RPMI8226 (cell line): ENCODE results near the gene COQ6.
"Not testable (repeated sequence)": the region's sequence is repeated elsewhere in the genome, so short reads cannot be mapped to it uniquely, and the experiment has no call there.

Experiments
- DNase-seq: peaks from one replicate; pipeline ENCODE4 v3.0.0-alpha.2; 2015

COQ6 gene

DNA sequence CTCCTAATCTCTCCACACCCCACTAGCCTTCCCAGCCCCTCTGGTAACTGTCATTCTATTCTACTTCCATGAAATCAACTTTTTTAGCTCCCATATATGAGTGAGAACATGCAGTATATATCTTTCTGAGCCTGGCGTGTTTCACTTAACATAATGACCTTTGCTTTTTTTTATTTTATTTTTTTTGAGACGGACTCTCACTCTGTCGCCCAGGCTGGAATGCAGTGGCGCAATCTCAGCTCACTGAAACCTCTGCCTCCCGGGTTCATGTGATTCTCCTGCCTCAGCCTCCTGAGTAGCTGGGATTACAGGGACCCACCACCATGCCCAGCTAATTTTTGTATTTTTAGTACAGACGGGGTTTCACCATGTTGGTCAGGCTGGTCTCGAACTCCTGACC lies 38.6 kb downstream of the COQ6 start:
- DNase-seq: not testable (repeated sequence)

DNA sequence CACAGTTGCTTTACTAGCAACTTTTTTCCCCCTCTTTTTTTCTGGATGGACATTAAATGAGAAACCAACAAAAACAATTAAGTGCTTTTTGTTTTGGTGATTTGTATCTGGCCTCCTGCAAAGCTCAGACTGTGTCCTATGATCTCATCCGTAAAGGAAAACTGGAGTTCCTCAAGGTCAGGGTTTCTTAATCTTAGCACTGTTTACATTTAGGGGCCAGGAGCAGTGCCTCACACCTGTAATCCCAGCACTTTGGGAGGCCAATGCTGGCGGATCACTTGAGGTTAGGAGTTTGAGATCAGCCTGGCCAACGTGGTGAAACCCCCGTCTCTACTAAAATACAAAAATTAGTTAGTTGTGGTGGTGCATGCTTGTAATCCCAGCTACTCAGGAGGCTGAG lies 41.0 kb downstream of the COQ6 start:
- no peak for DNase-seq

DNA sequence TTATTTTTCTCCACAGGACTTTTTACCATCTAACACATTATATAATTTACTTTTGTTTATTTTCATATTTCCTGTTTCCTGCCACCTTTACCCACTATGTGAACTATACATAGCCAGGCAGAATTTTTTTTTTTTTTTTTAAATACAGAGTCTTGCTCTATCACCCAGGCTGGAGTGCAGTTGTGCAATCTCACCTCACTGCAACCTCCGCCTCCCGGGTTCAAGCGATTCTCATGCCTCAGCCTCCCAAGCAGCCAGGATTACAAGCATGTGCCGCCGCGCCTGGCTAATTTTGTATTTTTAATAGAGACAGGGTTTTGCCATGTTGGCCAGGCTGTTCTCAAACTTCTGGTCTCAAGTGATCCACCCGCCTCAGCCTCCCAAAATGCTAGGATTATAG lies 44.8 kb downstream of the COQ6 start:
- not testable (repeated sequence) for DNase-seq

DNA sequence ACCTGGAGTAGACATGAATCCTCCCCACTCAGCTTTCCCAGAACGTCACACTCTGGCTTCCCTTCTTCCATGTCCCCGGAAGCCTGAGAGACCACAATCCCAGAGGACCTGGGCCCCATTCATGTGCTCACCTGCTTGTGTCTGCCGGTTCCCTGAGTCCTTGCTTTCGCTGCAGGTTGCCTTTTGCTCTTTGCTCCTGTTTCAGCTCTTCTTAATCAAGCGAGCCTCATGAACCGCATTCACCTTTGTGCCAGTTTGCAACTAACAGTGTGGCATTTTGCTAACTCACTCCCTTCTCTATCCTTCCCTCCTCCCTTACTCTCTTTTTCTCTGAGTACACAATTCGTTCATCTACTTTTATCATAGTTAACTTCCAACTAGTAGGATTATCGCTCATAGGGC lies 45.9 kb downstream of the COQ6 start:
- DNase-seq: no peak

DNA sequence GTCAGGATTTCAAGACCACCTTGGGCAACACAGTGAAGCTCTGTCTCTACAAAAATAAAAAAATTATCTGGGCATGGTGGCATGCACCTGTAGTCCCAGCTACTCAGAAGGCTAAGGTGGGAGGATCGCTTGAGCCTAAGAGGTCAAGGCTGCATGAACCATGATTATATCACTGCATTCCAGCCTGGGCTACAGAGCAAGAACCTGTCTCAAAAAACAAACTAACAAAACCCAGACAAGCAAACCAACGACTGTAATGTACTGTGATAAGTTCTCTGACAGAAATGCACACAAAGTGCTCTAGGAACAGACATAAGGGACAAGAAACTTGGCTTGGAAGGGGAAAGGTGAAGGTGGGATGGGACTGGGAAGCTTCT lies 46.6 kb downstream of the COQ6 start:
- DNase-seq: no peak

DNA sequence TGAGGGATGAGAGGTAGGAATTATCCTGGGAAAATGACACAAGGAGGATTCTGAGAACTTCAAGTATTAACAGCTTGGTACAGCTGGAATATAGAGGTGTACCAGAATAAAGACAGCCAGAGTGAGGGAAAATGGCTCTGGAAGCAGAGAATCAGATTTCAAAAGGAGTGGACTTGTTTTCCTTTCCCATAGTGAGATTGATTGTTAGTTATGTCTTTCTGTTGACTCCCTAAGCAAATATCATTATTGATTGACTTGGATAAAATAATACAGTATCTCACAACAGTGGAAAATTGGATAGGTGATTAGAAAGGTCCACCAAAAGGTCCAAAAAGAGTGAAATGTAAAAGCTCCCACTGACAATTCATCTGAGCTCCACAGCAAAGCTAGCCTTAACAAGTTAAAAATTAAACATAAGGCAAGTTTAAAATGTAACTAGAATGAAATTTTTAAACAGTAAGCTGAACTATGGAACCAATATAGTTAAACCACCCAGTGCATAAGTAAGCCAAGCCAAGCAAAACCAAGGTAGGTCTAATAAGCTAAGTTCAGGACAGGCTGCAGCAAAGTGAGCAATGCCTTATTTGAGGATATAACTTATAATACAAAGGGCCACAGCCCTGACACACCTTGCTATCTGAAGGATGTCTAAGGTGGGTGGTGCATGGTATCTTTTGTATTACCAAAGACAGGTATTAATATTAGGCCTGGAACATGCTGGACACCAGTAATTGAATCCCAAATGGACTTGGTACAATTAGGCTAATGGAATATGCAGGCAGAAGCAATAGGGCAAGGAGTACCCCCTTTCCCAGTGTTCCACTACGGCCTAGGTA lies 47.2 kb downstream of the COQ6 start:
- DNase-seq: no peak

DNA sequence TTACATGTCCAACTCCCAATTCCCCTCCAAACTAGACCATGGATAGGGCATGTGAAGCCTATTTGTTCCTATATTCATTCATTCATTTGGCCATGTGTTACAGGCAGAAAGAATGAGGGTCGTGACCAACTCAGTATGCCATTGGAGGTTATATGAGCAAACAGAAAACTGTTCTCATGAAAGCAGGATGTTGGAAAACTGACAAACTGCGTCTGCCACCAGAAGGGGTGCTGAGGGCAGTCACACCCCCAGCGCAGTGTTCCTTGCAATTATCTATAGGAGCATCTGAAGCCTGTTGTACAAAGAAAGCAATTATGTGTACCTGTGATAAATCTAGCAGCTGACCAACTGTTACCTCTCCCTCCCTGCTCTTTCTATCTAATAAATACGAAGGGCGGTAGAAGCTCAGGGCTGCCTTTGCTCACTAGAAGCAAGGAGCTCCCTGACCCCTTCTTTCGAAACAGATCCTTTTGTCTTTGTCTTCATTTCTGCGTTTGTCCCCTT lies 47.9 kb downstream of the COQ6 start:
- no peak for DNase-seq

DNA sequence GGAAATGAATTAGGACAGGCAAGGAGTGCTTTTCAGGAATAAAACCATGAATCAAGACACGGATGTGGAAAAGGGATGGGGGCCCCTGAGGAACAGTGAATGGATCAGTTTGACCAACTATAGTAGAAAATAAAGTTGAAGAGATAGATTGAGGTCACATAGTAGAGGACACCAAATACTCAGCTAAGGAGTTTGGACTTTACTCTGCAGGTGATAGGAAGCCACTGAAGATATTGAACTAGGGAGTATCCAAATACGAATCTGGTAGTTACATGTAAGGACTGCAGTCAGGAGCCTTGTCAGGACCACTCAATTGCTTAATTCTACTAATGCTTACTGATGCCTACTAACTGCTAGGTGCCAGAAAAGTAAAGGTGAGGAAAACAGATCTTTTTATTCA lies 48.6 kb downstream of the COQ6 start:
- no peak for DNase-seq

DNA sequence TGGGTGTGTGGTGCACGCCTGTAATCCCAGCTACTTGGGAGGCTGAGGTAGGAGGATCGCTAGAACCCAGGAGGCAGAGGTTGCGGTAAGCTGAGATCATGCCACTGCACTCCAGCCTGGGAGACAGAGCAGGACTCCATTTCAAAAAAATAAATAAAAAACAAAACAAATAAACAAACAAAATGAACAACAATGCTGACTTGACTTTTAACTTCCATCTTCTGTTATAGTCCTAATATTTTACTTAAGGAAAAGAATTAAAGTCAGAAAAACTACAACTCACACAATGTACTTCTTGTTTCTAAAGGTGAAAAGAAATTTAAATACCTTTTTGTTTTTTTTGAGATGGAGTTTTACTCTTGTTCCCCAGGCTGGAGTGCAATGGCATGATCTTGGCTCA lies 55.6 kb downstream of the COQ6 start:
- not testable (repeated sequence) for DNase-seq

DNA sequence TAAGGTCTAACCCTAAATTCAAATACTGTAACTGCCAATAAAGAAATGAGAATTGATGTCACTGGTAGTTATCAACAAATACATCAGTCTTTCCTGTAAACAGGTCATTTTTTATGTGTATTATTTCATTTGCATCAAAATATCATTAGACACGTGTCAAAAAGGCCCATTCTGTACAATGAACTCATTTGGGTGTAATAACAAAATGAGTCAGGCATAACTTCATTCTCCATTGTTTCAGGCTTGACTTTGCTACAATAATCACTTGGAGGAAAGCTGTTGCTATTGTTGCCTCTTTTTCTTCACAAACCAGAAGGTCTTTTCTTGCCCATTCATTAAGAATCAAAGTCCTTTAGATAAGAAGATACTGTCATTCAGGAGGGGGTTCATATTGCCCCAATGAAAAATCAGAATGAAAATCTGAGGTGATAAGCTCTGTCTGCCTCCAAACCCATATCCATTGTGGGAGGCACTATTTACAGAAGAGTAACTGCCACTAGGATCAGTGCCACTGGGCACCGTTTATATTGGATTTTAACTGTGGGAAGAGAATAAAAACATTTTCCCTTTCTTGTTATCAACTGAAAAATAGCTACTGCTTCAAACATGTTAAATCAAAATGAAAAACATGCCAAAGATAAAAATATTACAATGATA lies 58.9 kb downstream of the COQ6 start:
- DNase-seq: no peak
